NCI-H2107 treated with DMSO at 0.1 percent for 48 hours (cell line): ENCODE measurements around the gene COPG1.
A peak's percentile ranks its signal among the peaks of the same experiment; 100 is the strongest.

Experiments used
- DNase-seq: peaks from one replicate; lab custom pipeline; 2025; ENCODE audit not compliant: unreplicated experiment; lab: John Stamatoyannopoulos, UW

The COPG1 gene

GRCh38 chr3:129278439-129278965 is 29.1 kb downstream of the COPG1 start, which contains the start of gene HMCES:
TSS of gene HMCES (plus strand) at chr3:129278870. CDS start at chr3:129279733, 863 bp downstream.
- peak; percentile 90 for DNase-seq

DNA sequence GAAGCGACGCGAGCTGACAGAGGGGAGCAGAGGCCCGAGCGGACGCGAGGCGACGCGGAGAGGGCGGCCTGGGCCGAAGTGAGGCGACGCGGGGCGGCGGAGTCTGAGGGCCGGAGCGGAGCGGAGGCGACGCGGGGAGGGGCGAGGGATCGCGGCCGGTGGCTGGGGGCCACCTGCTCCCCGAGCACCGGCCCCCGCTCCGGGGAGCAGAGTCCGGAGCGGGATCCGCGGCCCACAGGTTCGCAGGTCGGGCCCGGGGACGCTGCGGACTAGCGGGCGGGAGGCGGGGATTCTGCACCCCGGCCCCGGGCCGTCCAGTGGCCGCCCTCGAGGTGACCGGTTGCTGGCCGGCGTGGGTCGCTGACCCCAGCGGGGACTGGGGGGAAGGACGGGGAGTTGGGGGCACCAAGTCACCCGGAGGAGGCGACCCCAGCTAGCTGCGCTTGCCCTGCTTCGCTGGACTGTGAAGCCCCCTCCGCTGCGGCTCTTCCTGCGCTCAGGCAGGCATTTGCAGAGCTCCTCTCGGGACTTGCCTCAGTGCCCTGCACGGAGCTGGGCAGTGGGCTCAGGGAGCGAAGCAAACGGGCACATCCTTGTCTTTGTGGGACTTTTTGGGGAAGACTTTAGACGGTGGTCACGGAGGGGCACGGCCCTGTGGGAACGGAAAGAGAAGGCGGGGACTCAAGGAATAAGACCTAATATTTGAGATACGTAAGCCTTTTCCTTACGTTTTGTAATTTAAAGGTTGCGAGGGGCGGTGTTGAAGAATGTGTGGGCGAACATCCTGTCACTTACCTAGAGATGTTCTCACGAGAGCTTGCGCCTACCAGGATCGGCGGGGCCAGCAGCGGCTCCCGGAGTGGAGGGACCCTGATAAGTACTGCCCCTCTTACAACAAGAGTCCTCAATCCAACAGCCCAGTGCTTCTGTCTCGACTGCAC is 29.8 kb downstream of the COPG1 start:
- DNase-seq = peak; percentile 40

DNA sequence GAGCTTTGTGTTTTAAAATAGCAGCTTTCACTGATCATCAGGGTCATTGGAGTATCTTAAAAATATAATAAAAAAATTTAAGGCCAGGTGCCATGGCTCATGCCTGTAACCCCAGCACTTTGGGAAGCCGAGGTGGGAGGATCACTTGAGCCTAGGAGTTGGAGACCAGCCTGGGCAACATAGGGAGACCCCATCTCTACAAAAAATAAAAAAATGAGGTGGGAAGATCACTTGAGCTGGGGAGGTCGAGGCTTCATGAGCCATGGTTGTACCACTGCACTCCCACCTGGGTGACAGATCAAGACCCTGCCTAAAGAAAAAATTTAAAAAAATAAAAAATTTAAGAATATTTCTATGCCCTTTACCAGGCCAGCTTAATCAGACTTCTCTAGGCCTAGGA is 30.8 kb downstream of the COPG1 start:
- DNase-seq = no peak

DNA sequence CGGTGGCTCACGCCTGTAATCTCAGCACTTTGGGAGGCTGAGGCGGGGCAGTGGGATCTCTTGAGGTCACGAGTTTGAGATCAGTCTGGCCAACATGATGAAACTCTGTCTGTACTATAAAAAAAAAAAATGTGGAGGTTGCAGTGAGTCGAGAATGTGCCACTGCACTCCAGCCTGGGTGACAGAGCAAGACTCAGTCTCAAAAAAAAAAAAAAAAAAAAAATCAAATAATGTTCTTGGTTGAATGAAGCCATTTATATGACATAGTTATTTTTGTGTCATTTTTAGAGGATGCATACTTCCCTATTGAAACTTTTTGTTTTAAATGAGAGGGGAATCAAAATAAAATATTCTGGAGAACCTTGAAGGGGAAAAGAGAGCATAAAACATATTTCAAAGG is 32.3 kb downstream of the COPG1 start:
- DNase-seq = no peak

- no peak for DNase-seq
Observed at GRCh38 chr3:129282727-129283327, 33.4 kb downstream of the COPG1 start.

- DNase-seq = no peak
Observed at GRCh38 chr3:129286081-129286480, 36.7 kb downstream of the COPG1 start.

DNA sequence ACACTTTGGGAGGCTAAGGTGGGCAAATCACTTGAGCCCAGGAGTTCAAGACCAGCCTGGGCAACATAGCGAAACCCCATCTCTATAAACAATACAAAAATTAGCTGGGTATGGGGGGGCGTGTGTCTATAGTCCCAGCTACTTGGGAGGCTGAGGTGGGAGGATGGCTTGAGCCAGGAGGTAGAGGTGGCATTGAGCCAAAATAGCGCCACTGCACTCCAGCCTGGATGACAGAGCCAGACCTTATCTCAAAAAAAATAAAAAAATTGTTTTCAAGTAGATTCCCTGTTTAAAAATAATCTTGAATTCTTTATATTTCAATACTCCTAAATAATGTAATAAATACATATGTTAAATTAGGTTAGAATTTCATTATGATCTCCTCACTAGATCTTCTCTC is 39.0 kb downstream of the COPG1 start:
- DNase-seq = no peak

- DNase-seq = no peak
Observed at GRCh38 chr3:129289201-129289921, 40.0 kb downstream of the COPG1 start.

DNA sequence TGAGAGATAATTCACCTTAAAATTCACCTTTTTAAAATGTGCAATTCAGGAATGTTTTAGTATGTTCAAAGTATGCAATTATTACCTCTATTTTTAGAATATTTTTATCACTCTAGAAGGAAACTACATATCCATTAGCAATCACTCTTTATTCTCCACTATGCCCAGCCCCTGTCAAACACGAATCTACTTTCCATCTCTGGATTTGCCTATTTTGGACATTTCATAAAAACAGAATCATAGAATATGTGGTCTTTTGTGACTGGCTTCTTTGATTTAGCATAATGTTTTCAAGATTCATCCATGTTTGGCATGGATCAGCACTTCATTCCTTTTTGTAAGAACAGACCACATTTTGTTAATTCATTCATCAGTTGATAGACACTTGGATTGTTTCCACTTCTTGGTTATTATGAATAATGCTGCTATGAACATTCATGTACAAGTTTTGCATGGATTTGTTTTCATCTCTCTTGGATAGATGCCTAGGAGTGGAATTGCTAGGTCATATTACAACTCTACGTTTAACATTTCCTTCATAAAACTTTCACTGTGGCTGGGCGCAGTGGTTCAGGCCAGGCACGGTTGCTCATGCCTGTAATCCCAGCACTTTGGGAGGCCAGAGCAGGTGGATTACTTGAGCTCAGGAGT is 42.0 kb downstream of the COPG1 start:
- DNase-seq = no peak

GRCh38 chr3:129295286-129295685 is 45.9 kb downstream of the COPG1 start:
- DNase-seq = no peak

- no peak for DNase-seq
Observed at GRCh38 chr3:129304146-129304961, 54.9 kb downstream of the COPG1 start.

DNA sequence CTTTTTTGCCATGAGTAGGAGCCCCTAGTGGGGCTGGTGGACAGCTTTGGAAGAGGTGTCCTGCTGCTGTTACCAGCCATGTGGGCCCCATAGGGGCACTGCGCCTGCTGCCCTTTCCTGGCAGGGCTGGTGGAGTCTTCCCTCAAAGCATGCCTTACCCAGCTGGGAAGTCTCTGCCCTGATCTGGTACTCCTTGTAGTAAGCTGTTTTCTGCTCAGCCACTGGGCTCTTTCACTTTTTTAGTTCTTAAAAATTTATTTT is 55.5 kb downstream of the COPG1 start:
- DNase-seq = no peak

DNA sequence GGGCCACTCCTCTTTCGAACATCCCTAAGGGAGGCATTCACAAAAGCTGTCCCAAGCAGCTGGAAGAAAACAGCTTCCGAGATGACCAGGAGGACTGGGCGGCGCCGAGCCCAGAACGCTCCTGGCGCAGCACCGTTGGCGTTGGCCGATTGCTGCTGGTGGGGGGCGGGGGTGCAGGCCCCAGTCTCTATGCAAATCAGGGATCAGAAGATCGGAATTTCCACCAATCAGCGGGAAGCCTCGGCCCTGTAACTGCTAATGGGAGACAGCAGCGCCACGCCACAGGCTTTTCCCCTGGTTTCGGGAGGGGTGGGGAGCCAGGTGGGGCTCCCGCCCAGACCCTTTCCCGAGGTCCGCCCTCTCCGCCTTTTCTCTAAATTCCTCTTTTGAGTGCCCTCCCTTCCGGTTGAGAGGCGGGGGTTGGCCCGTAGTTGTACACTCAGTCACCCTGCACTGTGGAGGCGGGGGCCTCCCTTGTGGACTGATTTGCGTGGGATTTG is 56.2 kb downstream of the COPG1 start:
- DNase-seq = peak; percentile 46

GRCh38 chr3:129308636-129309035 is 59.2 kb downstream of the COPG1 start:
- no peak for DNase-seq

DNA sequence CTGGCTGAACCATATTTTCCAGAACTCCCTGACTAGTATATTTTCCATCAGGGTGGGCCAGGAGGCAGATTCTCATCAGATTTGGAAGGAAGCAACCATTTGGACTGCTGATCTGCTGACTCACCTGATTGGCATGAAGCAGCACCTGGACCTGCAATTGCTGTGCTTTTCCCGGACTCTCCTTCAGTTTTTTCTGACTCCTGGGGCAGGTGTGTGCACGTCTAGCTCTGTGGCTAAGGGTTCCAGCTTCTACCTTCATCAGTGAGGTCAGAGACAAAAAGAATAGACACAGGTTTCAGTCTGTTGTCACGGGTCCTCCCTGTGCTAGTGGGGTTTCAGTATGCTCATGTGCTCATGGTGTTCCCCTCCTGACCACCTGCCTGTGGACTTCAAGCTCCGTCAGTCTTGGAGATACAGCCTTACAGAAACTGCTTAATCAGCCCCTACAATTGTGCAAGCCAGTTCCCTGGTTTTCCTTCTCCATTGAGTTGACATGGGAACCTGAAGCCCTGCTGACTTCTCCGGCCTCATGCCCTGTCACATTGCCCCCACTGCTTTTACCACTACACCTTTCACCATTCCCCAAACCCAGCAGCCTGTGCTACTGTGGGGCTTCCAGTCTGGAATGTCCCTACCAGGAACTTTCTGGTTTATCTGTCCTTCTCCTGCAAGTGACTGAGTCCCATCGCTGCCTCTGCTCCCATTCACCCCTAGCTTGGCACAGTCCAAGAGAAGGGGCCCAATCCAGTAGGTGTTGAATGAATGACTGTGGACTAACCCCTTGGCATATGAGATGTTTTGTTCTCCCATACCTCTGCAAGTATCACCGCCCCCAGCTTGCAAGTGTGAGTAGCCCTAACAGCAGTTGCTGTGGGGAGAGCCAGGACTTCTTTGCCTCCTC is 61.0 kb downstream of the COPG1 start:
- DNase-seq = peak; percentile 60

GRCh38 chr3:129311054-129311902 is 61.9 kb downstream of the COPG1 start:
- DNase-seq = no peak

- DNase-seq = no peak
Observed at GRCh38 chr3:129312021-129312639, 62.7 kb downstream of the COPG1 start.
